HCT116 (cell line): ENCODE data around the gene DLG2.
"Not testable (repeated sequence)": the region's sequence is repeated elsewhere in the genome, so short reads cannot be mapped to it uniquely, and the experiment has no call there.

ENCODE experiments used
- CTCF ChIP-seq, 3 experiments: fragments of 200-600 bp in 1 of 3; sonication (generic) in 1 of 3; IDR thresholded peaks in 2 of 3; conservative IDR thresholded peaks in 1 of 3; 2 replicates each; pipeline ENCODE4 v1.5.1; 2012 to 2017; ENCODE audit warnings: low read depth in 2 of 3, low read length in 2 of 3, antibody characterized with exemption in 1 of 3, borderline replicate concordance in 1 of 3, control low read depth in 1 of 3, mild to moderate bottlenecking in 1 of 3, mixed read lengths in 1 of 3, mixed run types in 1 of 3, moderate library complexity in 1 of 3; ENCODE audit not compliant: insufficient read depth in 1 of 3
- EZH2 ChIP-seq: fragments of 200-600 bp; sonication (generic); IDR thresholded peaks from 2 replicates; pipeline ENCODE4 v1.6.1; 2017; ENCODE audit warnings: antibody characterized with exemption, mixed run types
- EZH2phosphoT487 ChIP-seq: fragments of 200-600 bp; IDR thresholded peaks from 2 replicates; pipeline ENCODE4 v1.6.1; 2018; ENCODE audit warnings: antibody characterized with exemption, borderline replicate concordance
- POLR2A ChIP-seq: IDR thresholded peaks from 2 replicates; pipeline ENCODE4 v1.7.0; 2011; ENCODE audit warnings: borderline replicate concordance; ENCODE audit not compliant: insufficient read depth, insufficient read length; ENCODE audit errors: extremely low read depth
- REST ChIP-seq: IDR thresholded peaks from 2 replicates; pipeline ENCODE4 v1.6.1; 2012; ENCODE audit warnings: low read depth
- SIN3A ChIP-seq: IDR thresholded peaks from 2 replicates; pipeline ENCODE4 v1.6.1; 2012; ENCODE audit warnings: low read depth
- SP1 ChIP-seq: IDR thresholded peaks from 2 replicates; pipeline ENCODE4 v1.6.1; 2012; ENCODE audit warnings: low read depth
- TF ChIP-seq, protein P1 (sequence below): IDR thresholded peaks from 2 replicates; pipeline ENCODE4 v1.6.1; 2012

DNA sequence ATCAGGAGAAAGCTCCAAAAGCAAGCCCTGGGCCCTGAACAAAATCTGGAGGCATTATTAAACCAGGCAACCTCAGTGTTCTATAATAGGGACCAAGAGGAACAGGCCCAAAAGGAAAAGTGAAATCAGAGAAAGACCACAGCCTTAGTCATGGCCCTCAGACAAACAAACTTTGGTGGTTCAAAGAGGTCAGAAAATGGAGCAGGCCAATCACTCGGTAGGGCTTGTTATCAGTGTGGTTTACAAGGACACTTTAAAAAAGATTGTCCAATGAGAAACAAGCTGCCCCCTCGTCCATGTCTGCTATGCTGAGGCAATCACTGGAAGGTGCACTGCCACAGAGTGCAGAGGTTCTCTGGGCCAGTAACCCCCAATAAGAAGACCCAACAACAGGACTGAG, 17.9 kb downstream of the DLG2 start:
- not testable (repeated sequence) for TF ChIP-seq EZH2; CTCF (IDR thresholded peaks at IDR 0.05 in 2 of 3, conservative IDR thresholded peaks at IDR 0.05 in 1 of 3; ENCODE audit: borderline replicate concordance in 1 of 3, insufficient read depth in 1 of 3, low read depth in 2 of 3, low read length in 2 of 3); EZH2phosphoT487; SP1; POLR2A; SIN3A; REST
- TF ChIP-seq, protein P1, sequence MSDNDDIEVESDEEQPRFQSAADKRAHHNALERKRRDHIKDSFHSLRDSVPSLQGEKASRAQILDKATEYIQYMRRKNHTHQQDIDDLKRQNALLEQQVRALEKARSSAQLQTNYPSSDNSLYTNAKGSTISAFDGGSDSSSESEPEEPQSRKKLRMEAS = not testable (repeated sequence)
